ENCODE measurements around the gene PACRG. TPM values are rescaled to one million over a fixed set of nuclear protein-coding genes. Genes with fewer than 3 reads are reported as not detected.

The PACRG gene
- total and polyA plus RNA-seq, 2 of the 13 experiments (the other 11 are each of a cell fraction or from before 2014, with no cell fraction given): 0.13 TPM; not detected in 1

DNA sequence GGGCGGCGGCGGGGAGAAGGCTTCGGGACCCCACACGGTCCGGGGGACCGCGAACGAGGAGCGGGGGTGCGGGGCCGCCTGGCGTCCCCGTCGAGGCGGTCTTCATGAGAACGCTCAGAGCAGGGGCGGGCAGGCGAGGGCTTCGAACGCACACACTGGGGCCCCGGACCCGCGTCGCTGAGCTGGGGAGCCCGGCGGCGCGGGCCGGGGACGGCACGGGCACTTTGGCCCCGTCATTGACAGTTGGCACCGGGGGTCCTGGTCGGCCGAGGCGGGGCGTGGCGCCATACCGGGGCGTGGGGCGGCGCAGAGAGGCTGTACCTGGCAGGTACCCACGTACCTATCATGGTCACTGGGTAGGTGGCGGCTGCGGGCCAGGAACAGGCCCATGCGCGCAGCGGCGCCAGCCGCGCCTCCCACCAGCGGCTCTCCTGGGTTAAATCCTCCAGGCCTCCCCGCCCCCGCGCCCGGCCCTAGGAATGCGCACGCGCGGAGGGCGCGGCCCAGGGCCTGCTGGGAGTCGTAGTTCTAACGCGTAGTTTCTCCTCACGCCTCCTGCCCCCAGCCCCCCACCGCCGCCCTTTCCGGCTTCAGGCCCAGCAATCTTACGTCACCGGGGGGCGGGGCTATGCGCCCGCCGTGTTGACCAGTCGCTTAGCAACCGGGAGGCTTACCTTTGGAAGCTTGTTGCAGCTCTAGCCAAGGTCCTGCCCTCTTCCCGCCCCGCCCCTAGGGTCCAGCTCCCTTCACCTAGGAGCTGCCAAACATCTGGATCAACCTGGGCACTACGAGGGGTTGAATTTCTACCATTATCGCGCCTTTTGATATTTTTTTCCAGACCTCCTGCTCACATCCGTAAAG lies at the start of gene PACRG, which contains the start of gene PRKN (continued):
- TF ChIP-seq LRRFIP1 (CRISPR knock-in tag; conservative IDR thresholded peaks at IDR 0.05) (no peak), HNRNPLL (IDR thresholded peaks at IDR 0.05; ENCODE audit: low read depth, low read length, poor library complexity, severe bottlenecking) (peak; percentile 76), ZNF839 (CRISPR knock-in tag; IDR thresholded peaks at IDR 0.05; ENCODE audit: borderline replicate concordance) (0 out of 2 replicates have a peak, but pooled peaks have one; percentile 77), SALL2 (CRISPR knock-in tag; IDR thresholded peaks at IDR 0.05) (peak; percentile 69; the same call in 1 of the 2 replicates), ZNF614 (CRISPR knock-in tag; IDR thresholded peaks at IDR 0.05; ENCODE audit: borderline replicate concordance) (peak; percentile 92), ZNF430 (CRISPR knock-in tag; IDR thresholded peaks at IDR 0.05) (no peak; the same call in 1 of the 2 replicates), NR2C2 (CRISPR knock-in tag; IDR thresholded peaks at IDR 0.05; ENCODE audit: borderline replicate concordance) (peak; percentile 83), ZFX (CRISPR knock-in tag; IDR thresholded peaks at IDR 0.05; ENCODE audit: low read depth) (peak; percentile 94), MATR3 (CRISPR knock-in tag; IDR thresholded peaks at IDR 0.05) (no peak), ZNF737 (CRISPR knock-in tag; IDR thresholded peaks at IDR 0.05; ENCODE audit: borderline replicate concordance) (peak; percentile 57), GATA4 (IDR thresholded peaks at IDR 0.05; ENCODE audit: borderline replicate concordance, low read depth) (peak; percentile 66; the same call in 1 of the 2 replicates), ZFAT (CRISPR knock-in tag; conservative IDR thresholded peaks at IDR 0.05) (no peak; the same call in 1 of the 2 replicates), NFIC (IDR thresholded peaks at IDR 0.05; ENCODE audit: low read length) (no peak), SP4 (CRISPR knock-in tag; IDR thresholded peaks at IDR 0.05) (peak; percentile 90), ZNF7 (CRISPR knock-in tag; IDR thresholded peaks at IDR 0.05) (no peak), ATM (IDR thresholded peaks at IDR 0.05; ENCODE audit: borderline replicate concordance) (no peak), KDM5A (IDR thresholded peaks at IDR 0.05; ENCODE audit: borderline replicate concordance, low read length) (no peak), ZFYVE20 (CRISPR knock-in tag; IDR thresholded peaks at IDR 0.05; ENCODE audit: borderline replicate concordance, low read depth) (peak; percentile 83; the same call in 1 of the 2 replicates), PHF5A (CRISPR knock-in tag; IDR thresholded peaks at IDR 0.05; ENCODE audit: low read depth, unreplicated experiment) (no peak), TOE1 (CRISPR knock-in tag; IDR thresholded peaks at IDR 0.05) (no peak), DRAP1 (CRISPR knock-in tag; IDR thresholded peaks at IDR 0.05) (peak; percentile 80), ZNF576 (CRISPR knock-in tag; IDR thresholded peaks at IDR 0.05) (no peak)
- TF ChIP-seq, protein P1, sequence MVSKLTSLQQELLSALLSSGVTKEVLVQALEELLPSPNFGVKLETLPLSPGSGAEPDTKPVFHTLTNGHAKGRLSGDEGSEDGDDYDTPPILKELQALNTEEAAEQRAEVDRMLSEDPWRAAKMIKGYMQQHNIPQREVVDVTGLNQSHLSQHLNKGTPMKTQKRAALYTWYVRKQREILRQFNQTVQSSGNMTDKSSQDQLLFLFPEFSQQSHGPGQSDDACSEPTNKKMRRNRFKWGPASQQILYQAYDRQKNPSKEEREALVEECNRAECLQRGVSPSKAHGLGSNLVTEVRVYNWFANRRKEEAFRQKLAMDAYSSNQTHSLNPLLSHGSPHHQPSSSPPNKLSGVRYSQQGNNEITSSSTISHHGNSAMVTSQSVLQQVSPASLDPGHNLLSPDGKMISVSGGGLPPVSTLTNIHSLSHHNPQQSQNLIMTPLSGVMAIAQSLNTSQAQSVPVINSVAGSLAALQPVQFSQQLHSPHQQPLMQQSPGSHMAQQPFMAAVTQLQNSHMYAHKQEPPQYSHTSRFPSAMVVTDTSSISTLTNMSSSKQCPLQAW (CRISPR knock-in tag; IDR thresholded peaks at IDR 0.05): peak; percentile 94
- TF ChIP-seq, protein P2, sequence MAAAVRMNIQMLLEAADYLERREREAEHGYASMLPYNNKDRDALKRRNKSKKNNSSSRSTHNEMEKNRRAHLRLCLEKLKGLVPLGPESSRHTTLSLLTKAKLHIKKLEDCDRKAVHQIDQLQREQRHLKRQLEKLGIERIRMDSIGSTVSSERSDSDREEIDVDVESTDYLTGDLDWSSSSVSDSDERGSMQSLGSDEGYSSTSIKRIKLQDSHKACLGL (CRISPR knock-in tag; IDR thresholded peaks at IDR 0.05): peak; percentile 67; the same call in 1 of the 2 replicates
